Naive thymus-derived CD4-positive, alpha-beta T cell (primary cell): ENCODE measurements around the gene FOXO3. TPM values are rescaled to one million over a fixed set of nuclear protein-coding genes. Genes with fewer than 3 reads are reported as not detected.

ENCODE experiments used
- ATAC-seq: fragments of 150-1000 bp; cut with Tn5 transposase; 2 replicates; pipeline ENCODE4 v1.10.0; 2021; ENCODE audit warnings: mild to moderate bottlenecking, moderate library complexity
- CTCF ChIA-PET: fragments of 350-600 bp; sonication (Branson Sonifier 250); formaldehyde crosslinking; loops from one replicate; lab custom pipeline; 2021; ENCODE audit warnings: antibody characterized with exemption; lab: Charles Lee
- POLR2A ChIA-PET: fragments of 350-600 bp; sonication (Branson Sonifier 250); formaldehyde crosslinking; loops from one replicate; lab custom pipeline; 2021; ENCODE audit warnings: antibody characterized with exemption, inconsistent platforms; lab: Charles Lee
- DNase-seq, 9 donors: peaks; one replicate each; pipeline versions ENCODE4 v3.0.0 to v3.0.0-alpha.2; 2020 to 2022; ENCODE audit warnings: mixed read lengths in 1 of 9
- H3K27ac ChIP-seq: one replicate; pipeline ENCODE4 v1.7.0; 2013; ENCODE audit warnings: mild to moderate bottlenecking, low read depth, low read length, moderate library complexity
- H3K27me3 ChIP-seq, 2 donors: one replicate each; pipeline ENCODE4 v1.7.0; 2013; ENCODE audit warnings: low read length in 2 of 2, mild to moderate bottlenecking in 2 of 2, moderate library complexity in 2 of 2; ENCODE audit not compliant: control insufficient read depth in 2 of 2, insufficient read depth in 2 of 2
- H3K36me3 ChIP-seq, 3 experiments: 1 replicate in 2 of 3; 2 replicates in 1 of 3; pipeline ENCODE4 v1.7.0; 2013; ENCODE audit warnings: low read length in 3 of 3, mild to moderate bottlenecking in 3 of 3, moderate library complexity in 1 of 3; ENCODE audit not compliant: insufficient read depth in 3 of 3, control insufficient read depth in 2 of 3
- H3K4me1 ChIP-seq, 2 donors: one replicate each; pipeline ENCODE4 v1.7.0; 2013; ENCODE audit warnings: low read length in 2 of 2, mild to moderate bottlenecking in 2 of 2, moderate library complexity in 1 of 2; ENCODE audit not compliant: control insufficient read depth in 2 of 2, insufficient read depth in 2 of 2
- H3K4me3 ChIP-seq: 2 replicates; pipeline ENCODE4 v1.7.0; 2013; ENCODE audit warnings: mild to moderate bottlenecking, low read length
- H3K9me3 ChIP-seq, 3 experiments: 1 replicate in 2 of 3; 2 replicates in 1 of 3; pipeline ENCODE4 v1.7.0; 2013; ENCODE audit warnings: low read length in 3 of 3; ENCODE audit not compliant: control insufficient read depth in 2 of 3
- H3K27ac Mint-ChIP-seq, 9 donors: one replicate each; pipeline ENCODE4 v1.8.0; 2020 to 2022; ENCODE audit warnings: mixed read lengths in 9 of 9, mild to moderate bottlenecking in 8 of 9, moderate library complexity in 5 of 9, inconsistent platforms in 2 of 9
- H3K27me3 Mint-ChIP-seq, 5 donors: one replicate each; pipeline ENCODE4 v1.8.0; 2021 to 2022; ENCODE audit warnings: mixed read lengths in 5 of 5, mild to moderate bottlenecking in 1 of 5
- H3K36me3 Mint-ChIP-seq, 5 donors: one replicate each; pipeline ENCODE4 v1.8.0; 2020 to 2022; ENCODE audit warnings: mixed read lengths in 5 of 5, mild to moderate bottlenecking in 3 of 5, inconsistent platforms in 1 of 5
- H3K4me1 Mint-ChIP-seq, 7 donors: one replicate each; pipeline ENCODE4 v1.8.0; 2020 to 2022; ENCODE audit warnings: mixed read lengths in 7 of 7, mild to moderate bottlenecking in 3 of 7, inconsistent platforms in 1 of 7
- H3K4me3 Mint-ChIP-seq, 10 donors: one replicate each; pipeline ENCODE4 v1.8.0; 2020 to 2022; ENCODE audit warnings: mild to moderate bottlenecking in 10 of 10, mixed read lengths in 10 of 10, moderate library complexity in 6 of 10, inconsistent platforms in 2 of 10
- H3K9me3 Mint-ChIP-seq, 11 donors: one replicate each; pipeline ENCODE4 v1.8.0; 2020 to 2022; ENCODE audit warnings: mixed read lengths in 11 of 11, mild to moderate bottlenecking in 4 of 11, inconsistent platforms in 1 of 11, moderate library complexity in 1 of 11
- intact Hi-C, 2 donors: fragments of 100-400 bp; cut with micrococcal nuclease; formaldehyde crosslinking; loops; one replicate each; pipeline ENCODE4 v1.15.1; 2023
- polyA plus RNA-seq, 2 donors: library from polyadenylated mRNA; unstranded; fragments of 300-500 nt; fragmentation: Illumina TruSeq; gene quantifications; one replicate each; pipeline ENCODE4 v1.2.3, GENCODE V29; 2021
- total RNA-seq, 6 experiments: library from RNA in 5 of 6; stranded (reverse) in 5 of 6; gene quantifications; 1 replicate in 5 of 6; 2 replicates in 1 of 6; pipeline ENCODE4 v1.2.3 and lab custom pipeline; 2021 to 2026

Gene FOXO3
- total and polyA plus RNA-seq, 7 experiments from 2014 or later: 11.6 to 39.5 (median 20.5) TPM

DNA sequence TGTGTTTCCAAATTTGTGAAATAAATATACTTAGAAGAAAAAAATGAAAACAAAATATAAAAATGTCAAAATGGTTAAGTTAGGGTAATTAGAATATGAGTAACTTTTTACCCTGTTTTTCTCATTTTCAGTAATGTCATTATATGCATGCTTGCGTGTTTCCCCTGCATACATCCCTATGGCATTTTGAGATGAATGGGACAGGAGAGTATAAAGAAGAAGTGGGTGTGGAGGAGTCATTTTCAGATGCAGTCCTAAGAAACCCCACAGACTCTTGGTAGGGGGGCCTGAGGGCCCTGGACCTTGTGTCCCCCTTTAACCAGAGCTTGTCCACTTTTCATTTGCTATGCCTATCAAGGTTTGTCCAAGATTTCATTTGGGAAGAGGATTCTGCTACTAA lies 77.2 kb downstream of the FOXO3 start:
- H3K27me3 ChIP-seq: no peaks in the 10 kb centered on the region
- ChIA-PET CTCF (interaction anchor here (0.7 kb wide), 1 partner anchor 96 kb away, joined by 3 read pairs; no protein-coding TSS in a partner anchor), POLR2A (no interaction called here)
- no peaks in the 10 kb centered on the region for H3K9me3 ChIP-seq
- no peak overlapping the region for H3K4me3 ChIP-seq
- no peak for ATAC-seq
- no peak overlapping the region for H3K27ac ChIP-seq
- Mint-ChIP-seq H3K27ac (no peak overlapping the region), H3K36me3 (peaks cover 0 to 13% (median 3%) of the 10 kb centered on the region in 5 donors), H3K9me3 (no peaks in the 10 kb centered on the region), H3K4me3 (no peak overlapping the region), H3K4me1 (peaks cover 11 to 69% (median 38%) of the 10 kb centered on the region in 7 donors), H3K27me3 (peaks cover 0 to 6% (median 0%) of the 10 kb centered on the region in 5 donors)
- intact Hi-C loops: no loop called here
- H3K4me1 ChIP-seq: peaks cover 8 to 12% of the 10 kb centered on the region in 2 donors
- H3K36me3 ChIP-seq: no peaks in the 10 kb centered on the region
- no peak for DNase-seq

DNA sequence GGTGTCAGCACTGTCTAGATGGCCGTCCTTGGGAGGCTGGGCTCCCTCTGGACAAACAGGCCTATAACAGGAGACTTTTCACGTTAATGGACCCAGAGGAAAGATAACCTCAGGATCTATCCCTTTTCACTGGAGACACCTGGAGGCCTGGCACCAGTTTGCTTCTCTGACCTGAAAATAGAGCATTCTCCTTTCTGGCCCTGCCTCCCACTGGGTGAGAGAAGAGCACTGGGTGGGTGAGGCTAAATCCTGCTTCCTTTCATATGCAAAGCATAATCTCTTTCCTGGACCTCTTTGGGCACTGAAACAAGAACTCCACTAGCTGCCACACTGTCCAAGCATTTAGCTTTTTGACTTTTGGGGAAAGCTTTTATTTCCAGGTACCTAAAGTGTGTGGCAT lies 78.3 kb downstream of the FOXO3 start:
- Mint-ChIP-seq H3K9me3 (no peaks in the 10 kb centered on the region), H3K4me3 (no peak overlapping the region), H3K27me3 (peaks cover 0 to 6% (median 0%) of the 10 kb centered on the region in 5 donors), H3K36me3 (peaks cover 0 to 13% (median 3%) of the 10 kb centered on the region in 5 donors), H3K4me1 (peaks cover 11 to 67% (median 33%) of the 10 kb centered on the region in 7 donors), H3K27ac (no peak overlapping the region)
- ChIA-PET CTCF (no interaction called here), POLR2A (no interaction called here)
- DNase-seq: no peak
- no peak overlapping the region for H3K27ac ChIP-seq
- no peak for ATAC-seq
- no peaks in the 10 kb centered on the region for H3K9me3 ChIP-seq
- H3K27me3 ChIP-seq: no peaks in the 10 kb centered on the region
- H3K4me3 ChIP-seq: no peak overlapping the region
- H3K36me3 ChIP-seq: no peaks in the 10 kb centered on the region
- peaks cover 8 to 12% of the 10 kb centered on the region in 2 donors for H3K4me1 ChIP-seq
- intact Hi-C loops: no loop called here

DNA sequence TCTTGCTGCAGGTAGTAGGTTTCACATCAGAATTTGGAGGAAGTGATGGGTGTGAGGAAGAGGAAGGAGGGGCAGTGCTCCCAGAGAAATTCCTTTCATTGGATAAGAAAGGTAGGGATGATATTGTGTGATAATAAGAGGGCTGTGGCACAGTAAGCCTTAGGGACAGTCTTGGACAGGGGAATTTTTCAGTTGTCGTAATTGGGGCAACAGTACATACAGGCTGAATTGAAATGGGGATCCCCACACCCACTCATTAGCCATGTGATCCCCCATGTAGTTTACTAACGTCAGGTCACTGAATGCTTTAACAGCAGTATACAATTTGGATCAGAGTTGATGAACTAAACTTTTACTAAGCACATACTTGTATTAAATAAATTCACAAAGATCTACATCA lies 79.4 kb downstream of the FOXO3 start:
- CTCF ChIA-PET: no interaction called here
- H3K4me3 Mint-ChIP-seq: no peak overlapping the region
- intact Hi-C loops: no loop called here
- no peaks in the 10 kb centered on the region for H3K9me3 ChIP-seq
- DNase-seq (no peak), ATAC-seq (no peak)
- no peaks in the 10 kb centered on the region for H3K9me3 Mint-ChIP-seq
- H3K27me3 ChIP-seq: no peaks in the 10 kb centered on the region
- H3K4me1 Mint-ChIP-seq: peaks cover 11 to 66% (median 35%) of the 10 kb centered on the region in 7 donors
- H3K36me3 ChIP-seq: no peaks in the 10 kb centered on the region
- no peak overlapping the region for H3K4me3 ChIP-seq
- H3K27me3 Mint-ChIP-seq: peaks cover 0 to 6% (median 0%) of the 10 kb centered on the region in 5 donors
- H3K27ac ChIP-seq: no peak overlapping the region
- POLR2A ChIA-PET: interaction anchor here (0.6 kb wide), 1 partner anchor 26 kb away, joined by 4 read pairs; no protein-coding TSS in a partner anchor
- peaks cover 0 to 17% (median 8%) of the 10 kb centered on the region in 5 donors for H3K36me3 Mint-ChIP-seq
- no peak overlapping the region for H3K27ac Mint-ChIP-seq
- H3K4me1 ChIP-seq: peaks cover 8 to 12% of the 10 kb centered on the region in 2 donors

DNA sequence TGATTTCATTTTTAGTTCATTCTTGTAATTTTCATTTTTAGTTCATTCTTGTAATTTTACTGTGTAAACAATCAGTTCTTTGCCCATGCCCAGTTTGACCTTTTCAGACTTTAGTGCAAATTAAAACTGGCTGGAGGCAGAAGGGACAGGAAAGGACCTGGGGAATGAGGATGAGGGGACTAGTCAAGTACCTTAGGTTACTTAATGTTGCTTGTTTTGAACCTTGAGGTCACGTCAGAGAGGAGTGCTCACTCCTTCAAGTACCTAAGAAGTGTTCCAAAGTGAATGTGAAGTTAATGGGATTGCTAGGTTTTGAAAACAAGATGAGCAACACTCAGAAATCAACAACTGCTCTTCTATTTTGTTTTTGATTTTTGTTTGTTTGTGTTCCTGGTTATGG lies 82.5 kb downstream of the FOXO3 start:
- H3K27me3 ChIP-seq: no peaks in the 10 kb centered on the region
- intact Hi-C loops: no loop called here
- H3K36me3 ChIP-seq: no peaks in the 10 kb centered on the region
- Mint-ChIP-seq H3K9me3 (no peaks in the 10 kb centered on the region), H3K36me3 (peaks cover 0 to 28% (median 15%) of the 10 kb centered on the region in 5 donors), H3K27me3 (peaks cover 0 to 2% (median 0%) of the 10 kb centered on the region in 5 donors), H3K27ac (peak overlapping the region in 1 of 9 donors; percentile 42), H3K4me1 (peaks cover 0 to 49% (median 24%) of the 10 kb centered on the region in 7 donors), H3K4me3 (no peak overlapping the region)
- no peaks in the 10 kb centered on the region for H3K9me3 ChIP-seq
- H3K4me1 ChIP-seq: no peaks in the 10 kb centered on the region
- ATAC-seq: no peak
- POLR2A ChIA-PET: no interaction called here
- H3K4me3 ChIP-seq: no peak overlapping the region
- CTCF ChIA-PET: no interaction called here
- H3K27ac ChIP-seq: no peak overlapping the region
- no peak for DNase-seq

DNA sequence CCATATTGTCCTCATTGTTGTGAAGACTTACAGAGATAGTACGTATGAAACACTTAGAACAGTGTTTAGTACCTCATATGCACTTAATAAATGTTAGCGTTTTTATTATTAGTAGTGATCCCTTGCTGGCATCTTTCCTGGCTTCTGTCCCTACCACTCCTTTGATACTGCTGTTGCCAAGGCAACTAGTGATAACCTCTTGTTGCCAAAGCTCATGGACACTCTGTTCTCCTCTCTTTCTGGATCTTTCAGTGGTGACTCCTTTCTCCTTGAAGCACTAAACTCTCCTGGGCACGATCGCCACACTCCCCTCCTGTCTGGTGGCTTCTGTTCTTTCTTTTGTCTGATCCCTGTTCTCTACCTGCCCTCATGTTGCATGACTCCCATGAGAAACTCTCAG lies 83.5 kb downstream of the FOXO3 start:
- Mint-ChIP-seq H3K27ac (no peak overlapping the region), H3K4me1 (peaks cover 0 to 52% (median 26%) of the 10 kb centered on the region in 7 donors), H3K9me3 (no peaks in the 10 kb centered on the region), H3K4me3 (no peak overlapping the region), H3K36me3 (peaks cover 0 to 28% (median 16%) of the 10 kb centered on the region in 5 donors), H3K27me3 (peaks cover 0 to 2% (median 0%) of the 10 kb centered on the region in 5 donors)
- POLR2A ChIA-PET: no interaction called here
- intact Hi-C loops: no loop called here
- CTCF ChIA-PET: no interaction called here
- Histone ChIP-seq H3K4me3 (no peak overlapping the region), H3K4me1 (no peaks in the 10 kb centered on the region), H3K9me3 (no peaks in the 10 kb centered on the region), H3K27me3 (no peaks in the 10 kb centered on the region), H3K36me3 (no peaks in the 10 kb centered on the region), H3K27ac (no peak overlapping the region)
- ATAC-seq (no peak), DNase-seq (no peak)

DNA sequence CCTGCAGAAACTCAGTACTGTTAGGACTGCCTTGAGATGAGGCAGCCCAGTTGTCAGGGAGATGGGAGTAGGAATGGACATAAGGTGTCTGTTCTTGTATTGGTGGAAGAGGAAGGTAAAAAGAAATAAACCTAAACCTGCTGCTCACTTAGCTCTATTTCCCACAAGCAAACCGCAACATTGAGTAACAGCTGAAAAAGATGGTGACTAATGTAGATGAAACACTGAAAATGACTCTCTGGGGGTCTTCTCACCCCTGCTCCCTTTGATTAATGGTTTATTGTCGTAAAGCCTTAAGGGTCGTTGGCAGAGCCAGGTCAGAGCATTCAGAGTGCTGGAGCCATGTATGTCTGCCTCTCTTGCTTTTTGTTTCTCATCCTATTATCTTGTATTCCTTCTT lies 87.5 kb downstream of the FOXO3 start:
- no peak overlapping the region for H3K4me3 ChIP-seq
- H3K27me3 ChIP-seq: no peaks in the 10 kb centered on the region
- no peaks in the 10 kb centered on the region for H3K9me3 Mint-ChIP-seq
- peaks cover 2 to 3% of the 10 kb centered on the region in 2 donors for H3K4me1 ChIP-seq
- H3K9me3 ChIP-seq: no peaks in the 10 kb centered on the region
- H3K27ac ChIP-seq: no peak overlapping the region
- no peak for ATAC-seq
- intact Hi-C loops: no loop called here
- H3K36me3 ChIP-seq: no peaks in the 10 kb centered on the region
- DNase-seq: no peak
- H3K27ac Mint-ChIP-seq: no peak overlapping the region
- peaks cover 0 to 16% (median 12%) of the 10 kb centered on the region in 5 donors for H3K36me3 Mint-ChIP-seq
- ChIA-PET CTCF (interaction anchor here (0.7 kb wide), 1 partner anchor 334 kb away, joined by 5 read pairs; no protein-coding TSS in a partner anchor), POLR2A (no interaction called here)
- peaks cover 0 to 5% (median 0%) of the 10 kb centered on the region in 5 donors for H3K27me3 Mint-ChIP-seq
- H3K4me1 Mint-ChIP-seq: peaks cover 0 to 68% (median 40%) of the 10 kb centered on the region in 7 donors
- H3K4me3 Mint-ChIP-seq: no peak overlapping the region

DNA sequence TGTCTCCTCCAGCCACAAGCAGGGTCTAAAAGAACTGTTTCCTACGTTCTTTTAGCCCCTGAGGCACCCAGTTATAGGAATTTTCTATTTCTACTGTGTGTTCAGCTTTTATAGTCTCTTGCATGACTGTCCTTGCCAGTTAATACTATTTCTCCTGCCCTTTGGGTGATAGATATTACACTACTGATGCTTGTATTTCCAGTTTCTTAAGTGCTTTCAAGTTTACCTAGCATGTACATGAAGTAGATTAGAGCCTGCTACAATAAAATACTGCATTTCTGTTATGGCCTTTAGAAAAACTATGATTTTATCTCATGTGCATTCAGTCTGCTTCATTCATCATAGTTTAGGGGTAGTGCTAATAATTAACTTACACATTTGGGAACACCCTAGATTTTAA lies 89.6 kb downstream of the FOXO3 start:
- no peak for ATAC-seq
- CTCF ChIA-PET: no interaction called here
- no peaks in the 10 kb centered on the region for H3K9me3 Mint-ChIP-seq
- no peak for DNase-seq
- Histone ChIP-seq H3K27ac (no peak overlapping the region), H3K4me3 (no peak overlapping the region), H3K4me1 (peaks cover 5 to 10% of the 10 kb centered on the region in 2 donors), H3K27me3 (no peaks in the 10 kb centered on the region), H3K9me3 (no peaks in the 10 kb centered on the region), H3K36me3 (no peaks in the 10 kb centered on the region)
- H3K36me3 Mint-ChIP-seq: peaks cover 0 to 9% (median 8%) of the 10 kb centered on the region in 5 donors
- peaks cover 4 to 70% (median 47%) of the 10 kb centered on the region in 7 donors for H3K4me1 Mint-ChIP-seq
- H3K27me3 Mint-ChIP-seq: peaks cover 0 to 5% (median 0%) of the 10 kb centered on the region in 5 donors
- intact Hi-C loops: no loop called here
- no peak overlapping the region for H3K4me3 Mint-ChIP-seq
- POLR2A ChIA-PET: interaction anchor here (0.6 kb wide), 1 partner anchor 17 kb away, joined by 4 read pairs; no protein-coding TSS in a partner anchor
- peak overlapping the region in 2 of 9 donors; percentile 29 to 46 for H3K27ac Mint-ChIP-seq
